Stimulated activated CD8-positive, alpha-beta memory T cell treated with anti-CD3 and anti-CD28 coated beads, Interleukin-7, amount 100 ng/mL, for 24 hours (primary cell): ENCODE results near the gene STX17.
"Not testable (repeated sequence)": the region's sequence is repeated elsewhere in the genome, so short reads cannot be mapped to it uniquely, and the experiment has no call there.

Experiments used
- DNase-seq: peaks from one replicate; pipeline ENCODE4 v3.0.0-alpha.2; 2020; ENCODE audit warnings: low read depth

STX17 gene

GRCh38 chr9:99906403-99907207 is at the start of gene STX17:
TSS of gene STX17 (plus strand) at chr9:99906654. CDS start at chr9:99915240, 8,586 bp downstream.
- peak; percentile 64 for DNase-seq

- DNase-seq, result not testable (repeated sequence)
Observed at GRCh38 chr9:99857576-99857975, 48.9 kb upstream of the STX17 start.

- DNase-seq, result no peak
Observed at GRCh38 chr9:99858087-99858486, 48.4 kb upstream of the STX17 start.

- no peak for DNase-seq
Observed at GRCh38 chr9:99859243-99859980, 47.0 kb upstream of the STX17 start.

- no peak for DNase-seq
Observed at GRCh38 chr9:99860266-99860665, 46.2 kb upstream of the STX17 start.

- DNase-seq, result no peak
Observed at GRCh38 chr9:99863955-99864354, 42.5 kb upstream of the STX17 start.

GRCh38 chr9:99866398-99866797 is 40.1 kb upstream of the STX17 start:
- DNase-seq, result no peak

- no peak for DNase-seq
Observed at GRCh38 chr9:99867536-99867935, 38.9 kb upstream of the STX17 start.

- no peak for DNase-seq
Observed at GRCh38 chr9:99867968-99868367, 38.5 kb upstream of the STX17 start.

- no peak for DNase-seq
Observed at GRCh38 chr9:99868845-99869244, 37.6 kb upstream of the STX17 start.

GRCh38 chr9:99870126-99870525 is 36.3 kb upstream of the STX17 start:
- no peak for DNase-seq

GRCh38 chr9:99873531-99873930 is 32.9 kb upstream of the STX17 start:
- DNase-seq, result no peak

GRCh38 chr9:99873943-99874584 is 32.4 kb upstream of the STX17 start:
- no peak for DNase-seq

GRCh38 chr9:99876190-99876589 is 30.3 kb upstream of the STX17 start:
- DNase-seq, result no peak

GRCh38 chr9:99878651-99879050 is 27.8 kb upstream of the STX17 start:
- no peak for DNase-seq

- DNase-seq, result no peak
Observed at GRCh38 chr9:99881769-99882168, 24.7 kb upstream of the STX17 start.

GRCh38 chr9:99885747-99886146 is 20.7 kb upstream of the STX17 start:
- no peak for DNase-seq

- no peak for DNase-seq
Observed at GRCh38 chr9:99889120-99889519, 17.3 kb upstream of the STX17 start.

- no peak for DNase-seq
Observed at GRCh38 chr9:99894826-99895225, 11.6 kb upstream of the STX17 start.

GRCh38 chr9:99895510-99895909 is 10.9 kb upstream of the STX17 start:
- no peak for DNase-seq

GRCh38 chr9:99896119-99896518 is 10.3 kb upstream of the STX17 start:
- DNase-seq, result no peak

- DNase-seq, result no peak
Observed at GRCh38 chr9:99903393-99903792, 3.1 kb upstream of the STX17 start.

GRCh38 chr9:99905833-99906402 is 536 bp upstream of the STX17 start:
- no peak for DNase-seq
